Pons (tissue), 1 donor: Measurements from ENCODE around the gene EML6.

ENCODE experiments used
- DNase-seq: peaks from one replicate; pipeline ENCODE4 v3.0.0-alpha.2; 2016; ENCODE audit warnings: low spot score

EML6 gene

GRCh38 chr2:54757500-54757899, 34.0 kb downstream of the EML6 start:
- DNase-seq: no peak

DNA sequence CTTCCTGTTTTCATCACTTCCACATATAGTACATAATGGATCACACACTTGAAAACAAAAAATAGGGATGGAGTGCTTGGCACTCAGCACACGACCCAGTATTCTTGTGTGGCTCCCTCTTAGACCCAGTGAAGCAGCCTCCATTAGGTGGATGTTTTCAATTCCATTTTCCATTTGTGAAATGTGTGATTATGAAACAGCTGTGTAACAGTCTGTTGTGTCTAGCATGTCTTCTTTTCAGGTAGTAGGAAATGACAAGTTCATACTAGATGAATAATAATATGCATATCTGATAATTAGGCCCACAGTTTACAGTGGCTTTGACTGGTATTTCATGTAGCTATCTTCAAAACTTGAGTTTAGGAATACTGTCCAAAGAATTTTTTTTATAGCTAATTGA, 35.5 kb downstream of the EML6 start:
- no peak for DNase-seq

DNA sequence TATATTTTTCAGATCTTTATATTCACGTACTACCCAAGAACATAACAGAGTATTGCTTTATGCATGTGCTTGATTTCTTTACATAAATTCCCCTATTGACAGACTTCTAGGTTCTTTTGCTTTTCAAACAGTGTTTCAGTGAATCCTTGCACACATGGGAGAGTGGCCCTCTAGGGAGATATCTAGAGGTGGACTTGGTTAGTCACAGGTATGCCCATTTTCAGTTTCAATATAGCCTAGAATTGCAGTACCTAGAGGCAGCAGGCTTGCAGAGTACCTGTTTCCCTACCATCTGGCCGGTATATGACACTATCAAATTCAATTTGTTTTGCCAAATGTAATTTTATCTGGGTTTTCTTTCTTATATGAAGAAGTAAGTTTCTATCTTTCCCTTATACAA, 36.8 kb downstream of the EML6 start:
- DNase-seq: no peak

DNA sequence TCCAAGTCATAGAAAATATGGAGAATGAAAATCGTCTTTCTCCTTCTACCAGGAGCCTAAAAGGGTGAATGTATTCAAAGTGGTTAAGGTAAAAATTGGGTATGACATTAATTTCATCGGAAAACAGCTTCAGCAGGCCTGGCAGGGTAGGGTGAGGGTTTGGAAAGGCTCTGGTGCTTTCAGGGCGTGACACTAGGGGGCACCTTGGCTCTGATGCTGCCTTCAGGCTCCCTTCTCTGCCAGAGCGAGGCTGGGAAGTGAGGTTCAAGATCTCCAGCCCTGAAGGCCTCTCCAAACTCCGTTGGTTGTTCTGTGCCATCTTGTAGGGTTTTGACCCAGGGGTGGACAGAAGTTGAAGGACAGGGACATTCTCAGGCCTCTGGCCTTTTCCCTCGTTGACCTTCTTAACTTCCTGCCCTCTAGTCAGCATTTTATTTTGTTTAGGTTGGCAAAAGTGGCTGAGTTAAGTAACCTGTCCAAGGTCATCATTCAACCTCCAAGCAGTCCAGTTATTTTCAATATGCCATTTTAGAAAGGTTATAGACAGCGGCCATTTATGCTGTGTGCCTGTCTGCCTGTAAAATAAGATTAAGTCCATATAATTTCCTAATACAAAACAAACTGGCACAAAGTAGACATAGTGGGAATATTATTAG, 40.3 kb downstream of the EML6 start:
- no peak for DNase-seq

GRCh38 chr2:54767921-54768320, 44.5 kb downstream of the EML6 start:
- DNase-seq: no peak

- no peak for DNase-seq
These were observed 45.4 kb downstream of the EML6 start for GRCh38 chr2:54768772-54769428.

- DNase-seq: no peak
These were observed 46.7 kb downstream of the EML6 start for GRCh38 chr2:54770211-54770610.

DNA sequence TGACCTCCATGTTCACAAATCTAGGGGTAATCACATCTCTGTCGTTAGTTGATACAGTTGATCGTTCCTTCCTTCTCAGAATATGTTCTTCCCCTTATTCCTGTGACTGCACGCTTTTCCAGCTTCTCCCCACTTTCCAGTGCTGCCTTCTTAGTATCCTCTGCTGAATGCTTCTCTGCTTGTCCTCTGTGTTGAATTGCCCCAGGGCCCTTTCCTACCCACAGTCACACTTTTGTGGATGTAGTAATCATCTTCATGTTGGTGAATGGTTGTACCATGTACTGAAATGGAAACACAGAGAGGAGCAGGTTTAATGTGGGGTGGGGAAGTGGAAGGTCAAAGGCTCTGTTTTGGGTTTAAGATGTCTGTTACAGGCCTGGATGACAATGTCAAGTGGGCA, 47.2 kb downstream of the EML6 start:
- DNase-seq: no peak

GRCh38 chr2:54771166-54771885, 47.9 kb downstream of the EML6 start:
- no peak for DNase-seq

DNA sequence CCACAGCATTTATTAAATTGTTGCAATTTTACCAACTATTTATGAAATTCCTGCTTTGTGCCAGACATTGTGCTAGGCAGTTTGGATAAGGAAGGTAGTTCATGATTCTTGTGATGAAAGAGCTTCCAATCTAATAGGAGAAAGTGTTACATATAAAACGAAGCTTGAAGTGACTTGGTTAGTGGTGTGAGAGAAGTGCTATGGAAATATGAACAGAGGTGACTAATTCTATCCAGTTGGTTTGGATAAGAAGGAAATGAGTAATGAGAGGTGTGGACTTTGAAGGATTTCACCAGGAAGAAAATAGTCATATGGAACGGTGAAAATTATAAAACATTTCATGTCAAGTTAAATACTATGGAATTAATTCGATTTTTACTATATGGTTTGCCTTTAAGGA, 48.6 kb downstream of the EML6 start:
- no peak for DNase-seq

- DNase-seq: no peak
These were observed 49.1 kb downstream of the EML6 start for GRCh38 chr2:54772531-54772930.

DNA sequence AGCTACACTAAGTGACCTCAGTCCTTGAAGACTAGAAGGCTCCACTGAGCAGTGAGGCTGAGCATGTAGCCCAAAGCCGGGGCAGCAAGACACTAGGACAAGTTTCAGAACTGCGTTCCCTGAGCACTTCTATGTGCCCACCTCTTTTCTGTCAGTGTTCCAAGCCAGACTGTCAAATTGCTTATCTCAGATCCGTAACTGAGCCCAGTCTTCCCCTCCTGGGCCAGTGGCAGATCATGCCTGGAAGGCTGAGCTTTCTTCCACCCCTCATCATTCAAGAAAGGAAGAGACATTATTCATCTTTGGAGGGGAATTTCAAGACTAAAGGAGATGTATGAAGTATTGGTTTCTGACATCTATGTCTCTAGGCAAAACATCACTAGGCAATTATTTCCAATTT, 49.8 kb downstream of the EML6 start:
- no peak for DNase-seq

GRCh38 chr2:54773838-54774237, 50.4 kb downstream of the EML6 start:
- no peak for DNase-seq

DNA sequence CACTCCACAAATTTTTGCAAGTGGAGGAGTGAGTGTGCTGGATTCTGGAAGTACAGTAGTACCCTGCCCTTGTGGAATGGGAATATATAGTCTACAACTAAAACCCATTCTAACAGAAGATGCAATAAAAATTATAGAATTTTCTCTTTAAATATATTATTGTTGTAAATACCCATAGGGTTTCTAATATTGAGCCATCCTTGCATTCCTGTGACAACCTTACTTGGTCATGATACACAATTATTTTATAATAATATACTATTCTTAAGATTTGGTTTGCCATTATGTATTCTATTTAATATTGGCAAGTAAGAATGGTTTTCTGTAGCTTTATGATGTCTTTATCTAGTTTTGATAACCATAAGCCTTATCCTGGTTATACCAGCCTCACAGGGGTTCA, 52.2 kb downstream of the EML6 start:
- no peak for DNase-seq

- no peak for DNase-seq
These were observed 53.0 kb downstream of the EML6 start for GRCh38 chr2:54776494-54776893.

DNA sequence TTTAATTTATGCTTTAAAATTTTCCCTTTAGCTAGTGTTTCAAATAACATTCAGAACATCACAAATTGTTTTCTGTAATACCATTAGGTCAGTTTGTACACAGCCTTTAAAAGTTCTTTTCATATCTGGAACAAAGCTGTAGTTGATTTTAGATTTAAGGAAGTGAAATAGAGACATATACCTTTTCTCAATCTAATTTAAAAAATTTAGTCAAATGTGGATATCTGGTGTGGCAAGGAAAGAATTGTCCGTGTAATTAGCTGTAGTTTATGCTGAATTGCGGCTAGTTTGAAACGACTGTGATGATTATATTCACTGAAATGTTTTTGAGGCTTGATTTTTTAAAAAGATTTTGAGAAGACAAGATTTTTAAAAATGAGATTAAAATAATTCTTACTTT, 59.9 kb downstream of the EML6 start:
- DNase-seq: no peak

GRCh38 chr2:54787270-54787669, 63.8 kb downstream of the EML6 start:
- DNase-seq: no peak

GRCh38 chr2:54787755-54788366, 64.4 kb downstream of the EML6 start:
- no peak for DNase-seq

DNA sequence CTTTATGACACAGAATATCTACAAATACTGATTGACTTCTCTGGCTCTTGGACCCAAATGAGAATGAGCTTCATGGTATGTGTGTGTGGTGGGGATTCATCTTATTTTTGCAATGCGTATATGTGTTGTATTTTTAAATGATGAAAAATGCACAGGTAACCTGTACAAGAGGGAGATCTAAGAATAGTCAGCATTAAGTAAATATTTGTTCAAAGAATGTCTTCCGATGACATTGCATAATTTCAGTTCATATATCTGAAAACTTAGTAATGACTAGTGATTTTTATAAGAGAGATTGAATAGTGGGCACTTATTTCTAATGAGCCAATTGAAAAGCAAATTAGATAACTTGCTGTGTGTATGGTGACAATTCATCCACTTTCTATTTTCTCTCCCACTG, 66.4 kb downstream of the EML6 start:
- DNase-seq: no peak

DNA sequence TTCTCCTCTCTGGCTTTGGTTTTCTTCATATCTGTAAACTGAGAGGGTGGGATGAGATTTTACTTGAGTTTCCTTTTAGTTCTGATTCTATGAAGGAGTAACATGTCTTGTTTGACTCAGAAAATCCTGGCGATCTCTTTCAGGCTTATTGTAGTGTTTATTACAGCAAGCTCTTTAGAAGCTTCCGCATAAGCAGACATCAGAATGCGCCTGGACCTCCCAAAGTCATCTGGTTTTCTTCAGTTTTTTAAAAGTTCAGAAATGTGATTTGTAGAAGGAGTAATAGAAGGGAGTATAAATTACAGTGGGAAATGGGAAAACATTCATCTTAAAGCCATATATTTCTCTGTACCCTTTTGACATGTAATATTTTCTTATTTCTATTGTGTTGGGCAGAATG, 68.4 kb downstream of the EML6 start:
- DNase-seq: no peak

DNA sequence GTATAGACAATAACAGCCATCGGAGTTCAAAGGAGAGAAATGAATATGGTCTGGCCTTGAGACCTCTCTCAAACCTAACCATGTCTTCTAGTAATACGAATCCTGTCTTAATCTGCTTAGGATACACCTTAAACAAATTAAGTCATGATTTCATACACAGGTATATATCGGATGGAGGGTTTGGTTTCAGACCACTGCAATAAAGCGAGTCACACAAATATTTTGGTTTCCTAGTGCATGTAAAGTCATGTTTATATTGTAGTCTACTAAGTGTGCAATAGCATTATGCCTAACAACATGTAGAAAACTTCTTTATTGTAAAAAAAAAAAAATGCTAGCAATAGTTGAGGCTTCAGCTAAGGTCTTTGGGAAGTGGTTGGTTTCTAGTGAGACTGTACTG, 73.8 kb downstream of the EML6 start:
- no peak for DNase-seq

GRCh38 chr2:54801352-54801751, 77.9 kb downstream of the EML6 start:
- DNase-seq: peak; percentile 26
